SK-N-DZ (cell line): ENCODE measurements around the gene CDKAL1.

ENCODE experiments used
- DNase-seq: peaks from one replicate; pipeline ENCODE4 v3.0.0-alpha.2; 2015; ENCODE audit warnings: low spot score

The CDKAL1 gene

DNA sequence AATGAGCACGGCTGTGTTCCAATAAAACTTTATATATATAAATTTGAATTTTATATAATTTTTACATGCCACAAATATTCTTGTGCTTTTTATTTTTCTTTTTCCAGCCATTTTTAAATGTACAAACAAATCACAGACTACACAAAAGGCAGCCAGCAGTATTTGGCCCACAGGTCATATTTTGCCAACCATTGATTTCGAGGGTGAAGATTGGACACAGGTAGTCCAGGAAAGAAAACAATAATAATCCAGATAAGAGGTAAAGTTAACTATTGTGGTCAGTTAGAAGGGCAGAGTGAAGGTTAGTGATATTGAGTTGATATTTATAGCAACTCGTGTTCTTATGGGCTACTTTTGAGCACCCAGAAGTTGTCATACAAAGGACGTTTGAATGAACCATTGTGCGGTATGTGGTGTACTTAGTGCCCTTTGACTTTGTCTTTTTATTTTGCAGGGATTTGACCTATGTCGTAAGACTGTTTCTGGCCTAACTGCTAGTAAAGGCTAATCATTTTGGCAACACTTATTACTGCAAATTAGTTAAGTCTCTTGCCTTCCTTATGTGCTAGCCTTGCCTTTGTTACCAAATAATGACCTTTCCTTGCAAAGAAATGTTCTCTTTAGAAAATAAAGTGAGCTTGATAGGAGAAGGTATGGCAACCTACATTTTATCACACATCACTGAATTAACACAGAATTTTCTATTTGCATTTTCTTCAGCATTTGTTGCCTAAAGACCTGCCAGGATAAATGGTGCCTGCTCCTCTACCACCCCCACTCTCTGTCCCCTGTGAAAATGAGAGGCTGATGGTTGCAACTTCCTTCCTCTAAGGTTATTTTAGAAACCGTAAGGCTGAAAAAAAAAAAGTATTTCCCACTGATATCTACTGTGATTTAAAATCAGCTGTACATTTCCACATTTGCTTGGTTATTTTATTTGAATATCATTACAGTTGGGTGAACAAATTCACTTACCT is 565.4 kb downstream of the CDKAL1 start:
- DNase-seq = no peak

DNA sequence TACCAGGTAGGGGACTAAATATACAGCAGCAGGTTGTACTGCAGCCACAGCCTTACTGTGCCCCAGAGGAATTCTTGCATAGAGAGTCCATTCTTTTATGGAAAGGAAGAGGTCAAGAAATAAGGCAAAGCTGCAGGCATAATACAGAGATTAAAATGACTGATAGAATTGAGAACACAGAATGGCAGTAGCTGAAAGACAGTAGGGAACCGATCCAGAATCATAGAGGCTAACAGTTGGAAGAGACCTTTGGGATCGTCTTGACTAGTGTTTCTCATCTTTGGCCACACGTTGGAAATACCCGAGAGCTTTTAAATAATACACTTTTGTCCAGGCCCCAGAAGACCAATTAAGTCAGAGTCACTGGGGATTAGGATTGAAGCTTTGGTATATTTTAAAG is 566.7 kb downstream of the CDKAL1 start:
- DNase-seq = no peak

GRCh38 chr6:21101694-21102093 is 567.4 kb downstream of the CDKAL1 start:
- DNase-seq = no peak

- DNase-seq = no peak
Observed at GRCh38 chr6:21102201-21102600, 567.9 kb downstream of the CDKAL1 start.

- no peak for DNase-seq
Observed at GRCh38 chr6:21102624-21103023, 568.4 kb downstream of the CDKAL1 start.

DNA sequence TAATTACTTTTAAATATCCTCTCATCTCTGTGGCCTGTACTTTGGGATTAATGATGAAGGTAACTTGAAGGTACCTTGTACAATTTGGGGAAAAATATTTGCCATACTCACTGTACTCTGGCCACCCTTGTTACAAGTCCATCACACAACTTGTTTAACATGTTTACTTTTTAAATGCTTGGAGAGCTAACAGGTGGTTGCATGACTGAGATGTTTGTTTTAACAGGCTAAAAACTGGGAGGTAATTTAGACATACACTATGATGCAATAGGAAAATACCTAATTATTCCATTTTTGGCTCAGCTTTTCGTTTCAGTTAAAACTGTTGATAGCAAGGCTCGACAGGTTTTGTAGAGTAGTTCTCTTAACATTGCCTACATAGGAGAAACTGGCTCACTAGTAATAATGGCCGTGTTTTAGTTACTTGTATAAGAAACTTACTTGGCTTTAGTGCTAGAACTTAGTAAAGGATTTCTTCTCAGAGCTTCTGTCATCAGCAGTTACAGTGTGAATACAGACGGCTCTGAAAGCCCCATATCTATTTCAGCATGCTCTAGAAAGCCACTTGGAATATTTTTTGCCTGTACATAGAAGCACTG is 569.5 kb downstream of the CDKAL1 start:
- no peak for DNase-seq

DNA sequence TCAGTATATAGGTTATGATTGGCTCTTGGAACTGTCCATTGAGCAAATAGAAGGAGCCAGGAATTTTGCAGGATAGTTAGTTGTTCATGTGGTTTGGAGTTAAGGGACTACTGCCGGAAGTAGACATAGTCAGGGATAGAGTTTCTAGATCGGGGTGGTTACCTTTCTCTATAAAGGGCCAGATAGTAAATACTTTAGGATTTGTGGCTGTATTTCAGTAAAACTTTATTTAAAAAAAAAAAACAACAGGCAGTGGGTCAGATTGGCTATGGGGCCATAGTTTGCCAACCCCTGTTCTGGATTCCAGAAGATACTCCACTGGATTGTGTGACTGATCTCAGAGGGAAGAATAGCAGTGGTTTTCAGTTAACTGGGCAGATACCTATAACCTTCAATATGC is 570.0 kb downstream of the CDKAL1 start:
- no peak for DNase-seq

GRCh38 chr6:21107796-21108195 is 573.5 kb downstream of the CDKAL1 start:
- no peak for DNase-seq

GRCh38 chr6:21109391-21110178 is 575.3 kb downstream of the CDKAL1 start:
- DNase-seq = no peak

GRCh38 chr6:21110684-21111083 is 576.4 kb downstream of the CDKAL1 start:
- no peak for DNase-seq

DNA sequence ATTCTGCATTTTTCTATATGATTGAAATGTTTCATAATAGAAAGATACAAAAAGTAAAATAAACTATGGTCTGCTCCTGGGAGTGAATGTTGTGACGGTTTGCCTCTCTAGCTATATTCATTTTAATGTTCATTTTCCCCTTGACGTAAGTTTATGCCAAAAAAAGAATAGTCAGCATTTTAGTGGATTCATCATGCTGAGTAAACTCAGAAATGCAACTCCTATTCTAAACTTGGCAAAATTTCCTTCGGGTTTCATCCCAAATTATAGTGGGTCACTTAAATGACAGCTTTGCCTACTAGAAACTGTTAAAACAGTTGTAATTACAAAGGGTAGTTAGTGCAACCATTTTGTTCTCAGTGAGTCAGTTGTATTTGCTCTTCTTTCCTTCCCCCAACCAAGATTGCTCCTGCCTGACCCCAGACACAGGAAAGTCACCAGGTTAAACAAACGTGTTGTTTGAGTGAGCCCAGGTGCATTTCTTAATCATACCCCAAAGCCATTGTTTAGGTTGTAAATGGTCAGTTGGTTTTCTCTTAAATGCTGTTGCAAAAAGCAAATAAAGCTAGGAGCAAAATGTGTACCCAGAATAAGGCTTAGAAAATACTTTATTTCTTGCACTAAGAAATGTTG is 577.0 kb downstream of the CDKAL1 start:
- DNase-seq = no peak

DNA sequence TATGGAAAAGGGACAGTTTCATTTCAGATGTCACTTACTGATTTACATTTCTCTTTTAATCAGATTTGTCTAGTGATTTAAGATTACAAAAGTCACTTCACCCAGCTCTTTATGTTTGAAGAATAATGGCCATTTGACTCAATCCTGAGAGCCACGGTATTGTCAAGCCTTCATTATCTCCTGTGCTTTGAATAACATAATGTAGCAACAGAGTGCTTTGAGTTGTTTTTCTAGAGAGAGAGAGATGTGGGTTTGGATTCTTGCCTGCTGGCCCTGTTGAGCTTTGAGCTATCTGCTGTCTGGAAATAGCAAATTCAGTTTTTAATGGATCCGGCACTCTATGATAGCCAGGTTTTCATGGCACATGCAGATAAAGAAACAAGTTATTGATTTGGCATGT is 580.9 kb downstream of the CDKAL1 start:
- no peak for DNase-seq

- no peak for DNase-seq
Observed at GRCh38 chr6:21116736-21117135, 582.5 kb downstream of the CDKAL1 start.

GRCh38 chr6:21118216-21118780 is 584.0 kb downstream of the CDKAL1 start:
- DNase-seq = no peak

DNA sequence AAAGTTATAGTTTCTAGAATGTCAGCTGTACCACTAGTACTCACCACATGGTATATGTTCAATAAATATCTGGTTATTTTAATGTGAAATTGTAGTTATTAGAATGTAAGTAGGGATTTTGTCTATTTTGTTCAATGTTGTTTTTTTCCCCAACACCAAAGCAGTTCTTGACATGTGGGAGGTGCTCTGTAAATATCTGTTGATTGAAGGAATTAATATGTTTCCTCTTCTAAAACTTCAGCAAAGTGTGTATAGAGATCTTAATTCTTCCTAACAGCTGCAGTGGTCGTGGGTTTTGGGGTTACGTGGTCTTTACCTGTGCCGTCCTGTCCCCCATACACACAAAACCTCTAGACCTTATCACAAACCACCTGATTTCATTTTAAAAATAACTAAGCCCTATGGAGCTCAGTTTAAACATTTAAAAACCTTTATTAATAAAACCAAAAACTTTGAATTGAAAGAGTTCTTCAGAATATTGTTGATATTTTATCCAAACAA is 587.4 kb downstream of the CDKAL1 start:
- DNase-seq = no peak

DNA sequence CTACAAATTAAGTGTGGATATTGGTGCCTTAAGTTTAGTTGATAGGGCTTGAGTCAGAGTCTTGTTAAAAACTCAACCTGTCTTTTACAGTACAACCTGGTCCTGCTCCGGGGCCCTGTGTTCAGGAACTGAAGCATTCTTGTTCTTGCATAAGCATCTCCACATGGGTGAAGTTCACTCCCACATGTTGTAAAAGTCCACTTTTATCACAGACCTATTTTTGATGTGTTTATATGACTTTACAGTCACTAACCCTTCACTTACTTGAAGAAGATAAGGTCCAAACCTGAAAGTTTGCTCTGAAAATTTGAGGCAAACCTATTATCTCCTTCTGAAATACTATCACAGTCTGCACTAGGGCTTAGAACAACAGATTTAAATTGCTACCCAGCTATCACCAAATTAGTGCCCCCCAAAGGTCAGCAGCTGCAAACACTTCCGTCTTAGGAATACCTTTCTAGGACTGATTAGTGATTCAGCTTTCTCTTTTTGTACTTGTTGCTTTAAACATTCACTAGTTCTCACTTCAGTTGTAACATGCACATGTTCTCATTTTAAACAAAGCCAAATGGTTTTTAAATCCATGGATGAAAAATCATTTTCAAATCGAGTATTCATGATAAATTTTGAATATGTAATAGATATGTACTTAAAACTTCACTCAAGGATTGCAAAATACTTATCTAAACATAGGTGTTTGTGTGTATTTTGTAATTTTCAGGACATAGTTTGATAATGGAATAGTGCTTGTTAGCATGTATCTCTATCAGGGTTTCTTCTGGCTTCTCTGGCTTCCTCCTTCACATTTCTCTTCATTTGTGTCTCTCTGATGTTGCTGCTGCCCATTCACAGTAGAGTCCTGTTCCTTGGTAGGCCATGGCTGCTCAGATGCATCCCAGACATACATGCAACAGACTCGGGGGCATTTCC is 589.5 kb downstream of the CDKAL1 start:
- DNase-seq = no peak

GRCh38 chr6:21128601-21129000 is 594.3 kb downstream of the CDKAL1 start:
- DNase-seq = no peak

GRCh38 chr6:21131406-21131805 is 597.1 kb downstream of the CDKAL1 start:
- DNase-seq = no peak

- no peak for DNase-seq
Observed at GRCh38 chr6:21132446-21132845, 598.2 kb downstream of the CDKAL1 start.
